Mucosa of descending colon (tissue), 3 donors: ENCODE data around the gene PHLPP1. TPM values are rescaled to one million over a fixed set of nuclear protein-coding genes. Genes with fewer than 3 reads are reported as not detected.
"Not testable (repeated sequence)": the region's sequence is repeated elsewhere in the genome, so short reads cannot be mapped to it uniquely, and the experiment has no call there.

Experiments
- ATAC-seq: fragments of 200-7000 bp; cut with Tn5 transposase; one replicate; pipeline ENCODE4 v1.9.1; 2020; ENCODE audit warnings: mild to moderate bottlenecking, moderate library complexity
- DNase-seq, 3 donors: peaks; one replicate each; pipeline ENCODE4 v3.0.0-alpha.2; 2020
- H3K36me3 ChIP-seq: fragments of 200-600 bp; one replicate; pipeline ENCODE4 v1.8.0; 2021; ENCODE audit warnings: low read depth, mild to moderate bottlenecking
- H3K4me1 ChIP-seq: fragments of 200-600 bp; one replicate; pipeline ENCODE4 v1.8.0; 2021; ENCODE audit warnings: low read depth, mild to moderate bottlenecking
- H3K4me3 ChIP-seq: fragments of 200-600 bp; one replicate; pipeline ENCODE4 v1.8.0; 2021; ENCODE audit warnings: mild to moderate bottlenecking
- H3K9me3 ChIP-seq: fragments of 200-600 bp; one replicate; pipeline ENCODE4 v1.8.0; 2021; ENCODE audit warnings: mild to moderate bottlenecking
- CTCF ChIP-seq: fragments of 200-600 bp; IDR thresholded peaks from one replicate; pipeline ENCODE4 v1.8.0; 2022; ENCODE audit warnings: antibody characterized with exemption, mild to moderate bottlenecking
- intact Hi-C, 2 donors: fragments of 100-400 bp; cut with DNase I in 1 of 2; cut with micrococcal nuclease in 1 of 2; formaldehyde crosslinking; loops; one replicate each; pipeline versions ENCODE4 v1.11.0 to v1.11.1; 2022; cut with DNase I, micrococcal nuclease
- total RNA-seq, 3 donors: library from RNA; stranded (reverse); fragmentation: NEBNext Ultra II Directional in 2 of 3; extraction: Animal tissue kit (Norgen Biotek cat#: 25700) in 2 of 3; gene quantifications; one replicate each; pipeline versions ENCODE4 v1.2.1 to v1.2.4, GENCODE V29; 2021 to 2023
- donor health status: DM: no; HTN: no; CAD: no; lungs with moderate emphysema.
- donor health status: DM: no; HTN: no; CAD: no.
- donor health status: DM: no; HTN: yes; CAD: no.

Gene PHLPP1
- total RNA-seq, 3 donors from 2014 or later, result 17.9 to 28.9 (median 19.7) TPM

DNA sequence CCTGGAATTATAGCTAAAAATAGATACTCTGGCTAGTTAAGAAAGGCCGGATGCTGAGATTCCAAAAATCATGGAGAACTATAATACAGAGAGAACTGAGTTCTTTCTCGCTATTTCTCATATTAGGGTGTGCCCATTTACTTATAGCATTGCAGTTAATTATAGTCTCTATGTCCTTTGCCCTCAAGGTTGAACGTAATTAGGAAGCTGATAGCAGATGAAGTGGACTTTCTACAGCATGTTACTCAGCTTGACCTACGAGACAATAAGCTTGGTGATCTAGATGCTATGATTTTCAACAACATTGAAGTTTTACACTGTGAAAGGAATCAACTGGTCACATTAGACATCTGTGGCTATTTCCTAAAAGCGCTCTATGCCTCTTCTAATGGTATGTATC lies 187.4 kb downstream of the PHLPP1 start:
- TF ChIP-seq CTCF, result no peak
- DNase-seq (no peak), ATAC-seq (no peak)
- Histone ChIP-seq H3K4me1 (no peaks in the 10 kb centered on the region), H3K4me3 (no peak overlapping the region), H3K36me3 (no peaks in the 10 kb centered on the region), H3K9me3 (no peaks in the 10 kb centered on the region)
- intact Hi-C loops, result no loop called here

DNA sequence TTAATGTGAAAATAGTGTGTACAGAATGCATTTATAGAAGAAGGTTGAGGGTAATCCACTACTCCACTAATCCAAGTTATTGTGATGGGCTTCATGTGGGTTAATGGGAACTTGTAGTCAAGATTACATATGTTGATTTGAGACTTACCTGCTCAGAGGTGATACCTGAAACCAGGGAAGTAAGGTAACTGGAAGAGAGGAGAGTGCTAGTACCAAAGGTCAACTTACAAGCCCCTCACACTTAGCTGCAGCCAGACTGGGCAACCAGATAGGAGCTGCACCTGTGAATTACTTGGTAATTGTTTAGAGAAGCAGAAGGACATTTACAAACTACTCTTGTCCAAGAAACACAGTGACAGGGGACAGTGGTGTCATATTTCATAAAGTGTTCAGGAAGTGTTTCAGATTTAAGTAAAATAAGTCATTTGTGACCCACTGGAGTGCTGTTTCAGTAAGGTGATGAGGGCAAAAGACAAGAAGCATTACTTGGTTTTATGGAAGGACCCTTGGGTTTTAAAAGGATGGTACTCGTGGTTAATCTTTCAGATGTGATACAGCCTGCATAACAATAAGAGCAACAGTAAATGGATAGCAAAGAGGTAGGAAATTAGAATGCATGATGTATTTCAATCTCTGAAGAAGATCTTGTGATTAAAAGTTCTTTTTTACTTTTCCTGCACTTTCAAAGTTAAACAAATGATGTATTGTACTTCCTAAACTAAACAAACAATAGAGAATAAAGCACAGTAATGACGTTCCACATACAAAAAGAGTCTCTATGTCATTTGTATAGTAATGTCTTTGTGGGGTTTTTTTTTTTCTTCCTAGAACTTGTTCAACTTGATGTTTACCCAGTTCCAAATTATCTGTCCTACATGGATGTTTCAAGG lies 189.3 kb downstream of the PHLPP1 start:
- no peak for TF ChIP-seq CTCF
- Histone ChIP-seq H3K4me1 (no peaks in the 10 kb centered on the region), H3K36me3 (no peaks in the 10 kb centered on the region), H3K9me3 (no peaks in the 10 kb centered on the region), H3K4me3 (no peak overlapping the region)
- intact Hi-C loops, result no loop called here
- no peak for ATAC-seq
- no peak for DNase-seq

DNA sequence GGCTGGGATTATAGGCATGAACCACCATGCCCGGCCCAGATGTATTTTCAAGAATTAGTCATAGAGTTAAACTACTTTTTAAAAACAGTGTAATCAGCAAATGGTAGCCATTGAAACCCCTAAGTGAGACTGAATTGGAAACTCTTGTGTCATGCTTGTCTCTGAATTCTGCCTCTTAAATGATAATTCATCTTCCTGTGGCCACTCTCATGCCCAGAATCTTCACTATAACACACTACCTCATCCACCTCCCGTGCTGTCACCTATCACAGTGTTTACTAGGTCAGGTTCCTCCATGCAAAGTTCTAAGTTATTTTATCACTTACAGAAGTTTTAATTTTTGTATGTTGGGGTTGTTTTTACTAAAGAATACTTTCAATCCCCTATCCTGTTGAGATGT lies 197.5 kb downstream of the PHLPP1 start:
- H3K36me3 ChIP-seq, result no peaks in the 10 kb centered on the region
- ATAC-seq, result no peak
- H3K4me3 ChIP-seq, result no peak overlapping the region
- H3K9me3 ChIP-seq, result no peaks in the 10 kb centered on the region
- H3K4me1 ChIP-seq, result no peaks in the 10 kb centered on the region
- no peak for DNase-seq
- intact Hi-C loops, result no loop called here
- no peak for TF ChIP-seq CTCF

- intact Hi-C loops, H3K36me3 ChIP-seq, ATAC-seq, H3K4me1 ChIP-seq, H3K9me3 ChIP-seq, H3K4me3 ChIP-seq, DNase-seq: not testable (repeated sequence)
Measured at GRCh38 chr18:62913824-62914223, 198.5 kb downstream of the PHLPP1 start.

- no peak overlapping the region for H3K4me3 ChIP-seq
- no peaks in the 10 kb centered on the region for H3K9me3 ChIP-seq
- no peaks in the 10 kb centered on the region for H3K4me1 ChIP-seq
- H3K36me3 ChIP-seq, result no peaks in the 10 kb centered on the region
- DNase-seq (no peak), ATAC-seq (no peak)
- intact Hi-C loops, result no loop called here
- TF ChIP-seq CTCF, result no peak
Measured at GRCh38 chr18:62914871-62915392, 199.6 kb downstream of the PHLPP1 start.

DNA sequence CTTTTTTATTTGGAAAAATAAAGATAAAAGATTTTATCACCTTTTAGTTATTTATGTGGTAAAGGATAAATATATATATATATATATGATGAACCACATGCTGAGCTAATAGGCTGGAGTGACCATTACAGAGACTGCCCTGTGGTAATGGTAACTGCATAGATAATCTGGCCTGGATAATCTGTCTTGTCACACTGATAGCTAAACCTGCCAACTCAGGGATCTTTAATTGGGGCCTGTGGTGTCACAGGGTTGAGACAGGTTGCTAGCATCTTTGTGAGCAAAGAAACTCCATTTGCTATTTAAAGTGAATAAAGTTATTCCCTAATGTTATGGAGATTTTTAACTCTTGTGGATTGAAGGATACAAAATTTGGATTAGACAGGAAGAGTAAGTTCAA lies 203.0 kb downstream of the PHLPP1 start:
- DNase-seq, result no peak
- H3K4me3 ChIP-seq, result no peak overlapping the region
- no peaks in the 10 kb centered on the region for H3K4me1 ChIP-seq
- H3K9me3 ChIP-seq, result no peaks in the 10 kb centered on the region
- no peak for TF ChIP-seq CTCF
- no peak for ATAC-seq
- intact Hi-C loops, result no loop called here
- no peaks in the 10 kb centered on the region for H3K36me3 ChIP-seq
